GM10847 (cell line): Measurements from ENCODE around the gene RAMP3.

Experiments used
- POLR2A ChIP-seq: IDR thresholded peaks from 2 replicates; pipeline ENCODE4 v1.6.1; 2011; ENCODE audit not compliant: insufficient read length; ENCODE audit errors: extremely low read depth

Gene RAMP3

DNA sequence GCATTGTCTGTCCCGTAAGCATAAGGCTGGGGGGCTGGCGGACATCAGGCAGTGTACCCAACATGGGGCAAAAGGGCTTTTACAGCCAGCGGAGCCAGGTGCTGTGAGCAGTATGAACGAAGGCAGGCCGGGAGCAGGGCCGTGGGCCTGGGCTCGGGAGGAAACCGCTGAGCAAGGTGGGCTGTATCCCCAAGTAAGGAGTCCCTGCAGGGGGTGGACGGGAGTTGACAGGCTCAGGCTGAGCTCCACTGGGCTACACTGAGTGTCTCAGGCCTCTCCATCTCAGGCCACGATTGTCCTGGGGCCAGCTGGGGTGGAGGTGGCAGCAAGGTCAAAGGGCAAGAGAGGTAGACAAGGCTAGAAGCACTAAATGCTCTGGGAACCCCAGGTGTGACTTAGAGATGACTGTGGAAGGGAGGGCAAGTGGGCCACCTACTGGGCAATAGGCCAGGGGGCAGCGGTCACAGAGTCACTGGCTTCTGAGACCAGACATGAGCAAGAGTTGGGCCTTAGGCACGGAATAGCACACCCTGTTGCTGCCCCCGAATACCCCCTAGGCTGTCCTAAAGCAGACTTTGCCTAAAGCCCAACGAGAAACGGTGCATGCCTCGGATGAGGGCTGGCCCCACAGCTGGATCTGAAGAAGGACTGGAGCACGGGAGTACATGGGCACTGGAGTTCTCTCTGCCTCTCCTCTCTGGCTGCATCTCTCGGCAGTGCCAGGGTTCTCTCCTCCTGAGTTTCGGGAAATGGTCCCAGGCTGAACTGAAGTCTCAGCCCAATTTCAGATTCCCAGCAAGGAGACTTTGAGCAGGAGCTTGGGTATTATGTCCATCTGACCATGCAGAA is 10.8 kb upstream of the RAMP3 start:
- no peak for TF ChIP-seq POLR2A

DNA sequence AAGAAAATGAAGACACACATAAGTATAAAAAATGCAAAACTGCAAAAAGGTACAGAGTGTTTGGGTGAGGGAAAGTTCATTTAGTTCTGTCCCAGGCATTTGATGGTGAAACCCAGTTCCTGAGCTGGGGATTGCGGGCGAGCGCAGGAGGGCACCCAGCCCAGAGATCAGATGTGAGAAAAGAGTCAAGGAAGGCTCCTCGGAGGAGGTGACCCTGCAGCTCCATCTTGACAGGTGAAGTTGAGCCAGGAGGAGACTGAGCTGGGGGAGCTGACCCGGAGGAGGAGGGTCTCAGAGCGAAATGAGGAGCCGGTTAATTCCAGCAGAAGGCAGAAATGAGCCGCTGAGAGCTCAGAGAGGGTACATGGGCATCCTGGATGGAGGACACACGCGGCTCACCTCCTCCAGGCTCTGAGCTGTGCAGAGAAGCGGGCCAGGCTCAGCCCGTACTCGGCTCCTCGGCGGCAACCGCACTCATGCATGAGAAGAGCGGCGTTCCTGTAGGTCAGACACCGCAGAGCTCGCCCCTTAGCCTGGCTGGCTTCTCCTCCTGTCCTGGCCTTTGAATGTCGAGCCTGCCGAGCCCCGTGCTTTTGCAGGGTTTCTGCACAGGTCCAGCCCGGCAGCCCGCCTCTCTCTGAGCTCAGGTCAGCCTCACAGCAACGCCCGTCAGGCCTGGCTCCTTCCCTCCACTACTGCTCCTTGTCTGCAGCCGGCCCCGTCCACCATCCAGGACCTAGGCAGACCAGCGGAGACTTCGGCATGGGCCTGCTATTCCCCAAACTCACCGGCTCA is 9.5 kb upstream of the RAMP3 start:
- no peak for TF ChIP-seq POLR2A

DNA sequence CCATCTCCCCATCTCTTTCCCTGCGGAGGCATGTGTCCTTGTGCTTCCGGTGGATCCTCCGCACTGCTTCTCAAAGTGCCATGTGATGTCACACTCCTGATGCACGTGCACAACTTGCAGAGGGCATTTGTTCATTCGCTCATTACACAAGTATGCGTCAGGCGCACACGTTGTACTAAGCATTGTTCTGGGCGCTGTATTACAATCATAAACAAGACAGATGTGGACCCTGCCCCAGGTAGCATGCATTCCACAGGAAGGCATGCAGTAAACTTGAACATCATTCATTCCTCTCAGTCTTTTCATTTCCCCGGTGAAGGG is 9.0 kb upstream of the RAMP3 start:
- no peak for TF ChIP-seq POLR2A

DNA sequence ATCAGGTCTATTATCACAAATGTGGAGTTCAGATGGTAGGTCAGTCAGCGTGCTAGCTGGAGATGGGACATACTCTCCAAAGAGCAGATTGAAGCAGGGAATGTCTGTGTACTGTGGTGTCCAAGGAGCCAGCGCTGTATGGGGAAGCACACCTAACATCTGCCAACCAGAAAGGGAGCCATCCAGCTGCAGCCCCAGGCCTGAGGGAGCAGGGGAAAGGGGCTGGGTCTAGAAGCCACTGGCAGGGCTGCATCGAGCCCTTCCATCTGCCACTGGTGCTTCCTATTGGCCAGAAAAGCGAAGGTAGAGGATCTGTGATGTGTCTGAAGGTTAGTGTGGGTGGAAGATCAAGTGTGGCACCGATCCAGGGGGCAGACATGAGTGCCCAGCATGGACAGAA is 8.0 kb upstream of the RAMP3 start:
- TF ChIP-seq POLR2A = no peak

DNA sequence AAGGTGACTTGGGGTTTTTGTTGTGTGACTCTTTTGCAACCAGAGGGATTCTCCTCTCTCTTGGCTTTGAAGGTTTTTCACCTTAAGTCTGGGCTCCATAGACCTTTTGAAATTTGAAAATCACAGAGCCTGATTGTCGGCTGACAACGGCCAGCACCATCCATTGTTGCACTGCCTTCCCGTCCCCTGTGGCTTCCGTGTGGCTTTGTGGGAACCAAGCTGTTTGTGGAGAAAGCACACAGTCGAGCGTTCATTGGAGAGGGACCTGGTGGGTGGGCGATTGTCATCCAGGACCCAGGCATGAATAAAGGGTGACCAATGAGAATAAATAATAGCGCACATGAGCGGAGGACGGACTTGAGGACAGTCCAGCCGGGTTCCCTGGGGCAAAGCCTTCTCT is 7.4 kb upstream of the RAMP3 start:
- no peak for TF ChIP-seq POLR2A

DNA sequence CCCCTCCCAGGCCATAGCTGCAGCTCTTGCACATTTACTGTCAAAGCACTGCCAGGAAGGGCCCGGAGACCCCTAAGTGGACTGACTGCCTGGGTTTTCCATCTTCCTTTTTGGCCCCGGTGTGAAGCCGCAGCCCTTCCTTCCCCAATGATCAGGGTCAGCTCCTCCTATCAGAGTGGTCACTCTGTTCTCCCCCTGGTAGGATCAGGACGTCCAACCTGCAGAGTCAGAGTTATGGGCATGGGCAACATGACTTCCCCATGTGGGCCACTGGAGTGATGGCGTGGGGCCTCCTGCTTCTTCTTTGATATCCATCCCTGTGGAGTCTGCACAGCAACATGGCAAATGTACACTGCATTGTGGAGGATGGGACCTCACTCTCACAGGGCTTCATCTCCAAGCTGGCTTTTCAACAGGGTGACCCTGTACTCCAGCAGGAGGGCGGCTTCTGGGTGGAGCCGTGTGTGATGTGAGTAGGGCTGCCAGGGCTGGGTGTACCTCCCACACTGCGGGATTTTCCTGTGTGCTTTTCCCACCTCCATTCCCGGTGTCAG is 6.4 kb upstream of the RAMP3 start:
- no peak for TF ChIP-seq POLR2A

DNA sequence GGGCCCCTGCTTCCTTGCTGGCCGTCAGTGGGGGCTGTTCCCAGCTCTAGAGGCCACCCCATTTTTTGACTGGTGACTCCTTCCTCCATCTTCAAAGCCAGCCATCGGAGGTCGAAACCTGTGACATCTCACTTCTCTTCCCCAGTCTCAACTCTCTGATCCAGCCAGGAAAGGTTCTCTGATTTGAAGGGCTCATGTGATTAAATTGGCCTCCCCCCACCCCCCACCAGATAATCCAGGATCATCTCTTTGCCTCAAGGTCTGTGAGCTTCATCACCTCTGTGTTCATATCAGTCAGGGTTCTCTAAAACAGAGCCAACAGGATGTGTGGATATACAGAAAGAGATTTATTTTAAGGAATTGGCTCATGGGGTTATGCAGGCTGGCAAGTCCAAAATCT is 5.6 kb upstream of the RAMP3 start:
- no peak for TF ChIP-seq POLR2A

DNA sequence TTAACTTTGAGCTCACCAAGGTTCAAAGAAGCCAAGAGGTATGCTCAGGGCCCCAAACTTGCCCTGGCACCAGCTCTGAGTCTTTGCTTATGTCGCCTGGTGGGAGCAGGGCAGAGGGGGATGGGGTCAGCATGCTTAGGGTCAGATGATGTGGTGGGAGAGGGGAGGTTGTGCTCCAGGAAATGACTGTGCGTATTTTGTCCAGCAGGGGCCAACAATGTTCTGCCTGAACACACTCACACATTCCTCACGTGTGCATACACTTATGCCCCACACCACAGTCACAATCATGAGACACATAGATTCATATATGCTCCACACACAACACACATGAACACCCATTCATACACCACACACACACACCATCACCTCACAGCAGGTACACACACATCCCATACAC is 4.4 kb upstream of the RAMP3 start:
- no peak for TF ChIP-seq POLR2A

DNA sequence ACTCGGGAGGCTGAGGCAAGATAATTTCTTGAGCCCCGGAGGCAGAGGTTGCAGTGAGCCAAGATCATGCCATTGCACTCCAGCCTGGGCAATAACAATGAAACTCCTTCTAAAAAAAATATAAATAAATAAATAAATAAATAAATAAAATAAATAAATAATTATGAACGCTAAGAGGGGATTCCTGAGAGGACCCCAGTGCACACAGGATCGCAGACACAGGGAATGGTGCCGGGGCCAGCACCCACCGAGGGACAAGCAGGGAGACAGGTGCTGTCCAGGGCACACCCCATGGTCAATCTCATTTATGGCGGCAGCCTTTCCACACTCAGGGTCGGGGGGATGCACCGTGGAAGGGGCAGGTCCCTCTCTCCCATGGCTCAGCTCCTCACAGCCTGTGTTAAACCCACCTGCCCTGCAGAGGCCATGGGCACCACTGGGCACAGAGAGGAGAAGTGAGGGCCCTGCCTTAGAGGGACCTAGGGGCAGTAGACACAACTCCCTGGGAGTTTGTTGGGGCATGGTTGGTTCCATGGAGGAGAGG is 2.2 kb upstream of the RAMP3 start:
- no peak for TF ChIP-seq POLR2A

DNA sequence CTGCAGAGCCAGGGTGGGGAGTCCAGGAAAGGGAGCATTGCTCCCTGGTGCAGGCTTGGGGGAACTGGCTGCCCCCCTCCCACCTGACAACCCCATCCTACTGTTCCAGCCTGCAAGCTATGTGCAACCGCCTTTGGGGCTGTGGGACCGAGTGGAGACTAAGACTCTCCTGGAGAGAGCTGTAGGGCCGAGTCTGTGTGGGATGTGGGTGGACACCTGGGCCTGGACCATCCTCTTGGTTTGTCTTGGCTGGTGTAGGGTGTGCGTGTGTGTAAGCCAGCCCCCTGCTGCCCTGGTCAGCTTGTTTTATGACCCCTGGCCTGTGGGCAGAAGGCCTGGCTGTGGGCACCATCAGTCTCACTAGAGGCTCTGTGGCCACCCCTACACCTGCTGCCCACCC is 1.6 kb upstream of the RAMP3 start:
- no peak for TF ChIP-seq POLR2A

DNA sequence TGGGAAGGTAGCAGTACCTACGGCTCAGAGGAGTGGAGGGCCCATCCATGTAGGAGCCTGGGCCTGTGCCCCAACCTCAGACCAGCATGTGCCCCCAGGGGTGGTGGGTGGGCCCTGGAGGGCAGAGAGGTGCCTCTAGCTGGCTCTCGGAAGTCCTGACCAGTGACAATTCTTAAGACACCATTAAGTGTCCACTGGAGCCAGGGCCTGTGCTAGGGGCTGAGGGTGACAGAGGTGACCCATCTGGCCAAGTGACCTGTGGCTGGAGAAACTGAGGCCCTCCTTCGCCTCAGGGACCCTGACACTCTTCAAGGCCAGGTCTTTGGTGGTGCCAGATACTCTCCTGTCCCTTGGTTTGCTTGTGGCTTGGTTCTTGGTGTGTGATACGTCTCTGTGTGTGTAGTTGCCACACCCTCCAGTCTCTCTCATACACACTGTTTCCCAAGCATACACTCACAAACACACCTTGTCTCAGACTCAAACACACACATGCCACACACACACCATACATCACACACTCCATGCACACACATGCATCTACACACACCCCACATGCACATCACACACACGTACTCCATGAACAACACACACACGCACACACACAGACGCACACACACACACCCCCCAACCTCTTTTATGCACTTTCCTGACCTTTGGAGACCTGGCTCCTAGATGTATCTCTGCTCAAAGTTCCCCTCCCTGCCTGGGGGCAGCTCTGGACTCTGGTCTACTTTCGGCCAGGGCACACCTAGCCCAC is 897 bp upstream of the RAMP3 start:
- no peak for TF ChIP-seq POLR2A

DNA sequence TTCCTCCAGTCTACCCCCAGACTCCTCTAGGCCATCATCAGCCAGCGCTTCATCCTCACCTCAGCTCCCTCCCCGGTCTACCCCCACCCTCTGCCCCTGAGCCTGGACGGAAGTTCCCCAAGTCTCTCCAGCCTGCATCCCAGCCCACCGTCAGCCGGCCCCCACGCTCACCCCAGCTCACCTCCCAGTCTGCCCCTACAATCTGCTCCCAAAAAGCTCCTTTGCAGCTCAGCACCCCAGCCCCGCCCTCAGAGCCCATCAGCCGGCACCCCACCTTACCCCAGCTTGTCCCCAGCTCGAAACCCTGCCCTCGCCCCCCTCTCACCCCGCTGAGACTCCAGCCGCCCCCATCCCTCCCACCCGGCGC is 322 bp upstream of the RAMP3 start:
- no peak for TF ChIP-seq POLR2A

DNA sequence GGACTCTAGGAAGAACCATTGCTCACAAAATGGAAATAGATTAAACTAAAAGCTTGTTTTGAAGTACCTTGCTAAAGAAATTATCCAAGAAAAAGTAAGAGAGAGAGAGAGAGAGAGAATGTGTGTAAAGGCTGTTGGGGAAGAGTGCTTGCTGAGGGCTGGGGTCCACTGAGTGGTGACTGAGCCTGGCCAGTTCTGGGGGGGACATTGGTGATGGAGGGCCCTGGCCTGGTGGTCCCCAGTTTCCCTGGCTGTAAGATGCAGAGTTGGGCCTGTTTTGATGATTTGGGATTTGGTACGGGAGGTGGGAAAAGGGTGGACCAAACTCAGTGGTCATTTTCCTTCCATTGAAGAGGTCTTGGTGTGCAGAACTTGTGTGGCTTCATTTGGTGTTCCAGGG is 880 bp downstream of the RAMP3 start:
- no peak for TF ChIP-seq POLR2A

DNA sequence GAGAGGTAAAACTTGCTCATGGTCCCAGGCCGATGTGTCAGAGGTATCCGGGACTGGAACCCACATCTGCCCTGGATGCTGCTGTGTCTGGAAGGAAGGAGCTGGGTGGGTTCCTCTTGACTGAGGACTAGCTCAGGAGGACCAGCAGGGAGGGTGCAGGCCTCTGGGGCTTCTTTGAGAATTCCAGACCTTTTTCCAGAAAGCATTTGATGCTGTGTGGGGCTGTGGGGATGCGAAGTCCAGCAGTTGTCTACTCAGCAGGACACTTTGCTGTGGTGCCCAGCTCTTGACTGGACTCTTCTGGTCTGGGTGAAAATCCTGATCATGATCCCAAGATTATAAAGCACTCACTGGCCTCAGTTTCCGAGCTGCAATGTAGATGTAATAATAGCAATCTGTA is 1.7 kb downstream of the RAMP3 start:
- TF ChIP-seq POLR2A = no peak

DNA sequence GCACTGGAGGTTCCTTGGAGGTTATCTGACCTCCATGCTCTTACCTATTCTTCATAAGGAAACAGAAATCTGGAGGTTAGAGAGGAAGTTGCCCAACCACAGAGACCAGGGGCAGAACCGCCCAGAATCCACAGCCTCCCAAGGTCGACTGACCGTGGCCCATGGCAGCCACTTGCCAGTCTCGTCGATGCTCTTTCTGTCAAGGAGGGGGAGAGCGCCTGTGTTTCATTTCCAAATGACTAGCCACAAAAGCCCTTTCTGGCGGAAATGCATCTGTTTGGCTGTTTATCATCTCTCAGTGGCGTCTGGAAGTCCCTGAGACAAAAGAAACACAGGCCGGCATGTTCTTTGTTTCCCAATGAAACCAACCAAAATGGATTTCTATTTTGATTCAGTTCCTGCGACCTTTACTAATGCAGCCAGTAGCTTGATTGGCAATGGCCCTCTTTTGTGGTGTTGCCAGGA is 2.9 kb downstream of the RAMP3 start:
- no peak for TF ChIP-seq POLR2A
